ENCODE measurements around the gene PAX8.

PAX8 gene

DNA sequence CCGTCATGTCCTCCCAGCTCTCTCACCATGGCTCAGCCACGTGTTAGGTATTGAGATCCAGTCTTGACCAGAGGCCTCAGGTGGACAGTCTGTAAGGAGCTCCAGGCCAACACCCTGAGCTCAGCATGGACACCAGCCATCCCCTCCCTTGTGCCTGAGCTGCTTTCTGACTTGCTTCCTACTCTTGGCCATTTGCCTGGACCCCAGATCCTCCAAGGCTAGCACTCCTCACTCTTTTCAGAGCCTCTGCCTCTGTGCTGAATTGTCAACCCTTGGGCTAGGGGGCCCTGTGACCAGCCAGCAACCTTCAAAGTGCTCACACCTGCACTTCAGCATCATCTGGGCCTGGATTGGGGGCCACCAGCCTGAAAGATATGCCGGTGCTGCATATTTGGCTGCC lies 46.6 kb downstream of the PAX8 start:
- Histone ChIP-seq H2AK5ac (ENCODE audit: low read length) (no peak overlapping the region), H4K5ac (ENCODE audit: low read length) (no peak overlapping the region), H3K79me2 (ENCODE audit: control insufficient read depth, insufficient read depth, low read length) (no peaks in the 10 kb centered on the region), H3K27ac (ENCODE audit: low read depth, low read length) (no peak overlapping the region), H3K4me3 (ENCODE audit: low read length) (no peak overlapping the region), H3K36me3 (ENCODE audit: control insufficient read depth, insufficient read depth, low read length) (no peaks in the 10 kb centered on the region), H4K8ac (ENCODE audit: low read depth, low read length) (no peak overlapping the region), H2BK120ac (ENCODE audit: low read depth, low read length) (no peak overlapping the region), H3K79me1 (ENCODE audit: low read length) (no peaks in the 10 kb centered on the region), H3K4me2 (ENCODE audit: low read length) (no peak overlapping the region), H3K4ac (ENCODE audit: low read depth, low read length) (no peak overlapping the region), H3K56ac (ENCODE audit: low read length) (no peak overlapping the region), H2BK15ac (replicated peaks; ENCODE audit: low read depth) (no peak overlapping the region), H3K18ac (ENCODE audit: low read length) (no peak overlapping the region), H3K9ac (ENCODE audit: low read length) (no peak overlapping the region), H3K4me1 (ENCODE audit: control insufficient read depth, low read depth, low read length) (no peaks in the 10 kb centered on the region), H3K27me3 (ENCODE audit: insufficient read depth, low read length, poor library complexity) (no peaks in the 10 kb centered on the region), H2BK5ac (ENCODE audit: low read length) (no peak overlapping the region), H3K23ac (ENCODE audit: low read length) (no peak overlapping the region)
- no peak for DNase-seq
- WGBS (ENCODE audit: extremely low coverage, insufficient coverage, low lambda C conversion rate) = no CpG with 5 or more reads among the region's 3 CpGs

DNA sequence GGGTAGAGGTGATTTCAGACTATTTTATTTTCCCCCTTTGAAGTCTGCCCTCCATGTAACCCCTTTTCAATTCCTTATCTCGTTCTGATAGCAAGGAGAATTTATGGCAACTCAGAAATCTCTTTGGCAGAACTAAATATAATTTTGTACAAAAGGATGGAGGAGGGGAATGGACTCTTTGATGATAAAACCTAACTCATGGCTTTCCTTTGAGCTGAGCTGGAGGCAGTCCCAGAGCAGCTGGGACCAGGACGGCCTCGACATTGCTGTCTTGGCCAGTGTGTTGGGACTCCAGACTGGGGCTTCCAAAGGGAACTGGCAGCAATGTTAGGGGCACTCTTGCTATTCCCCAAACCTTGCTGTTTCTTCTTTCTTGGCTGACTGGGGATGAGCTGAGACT lies 47.7 kb downstream of the PAX8 start:
- no peak for DNase-seq
- no peak overlapping the region for H2AK5ac ChIP-seq (ENCODE audit: low read length)
- no peak overlapping the region for H3K4me3 ChIP-seq (ENCODE audit: low read length)
- H3K18ac ChIP-seq (ENCODE audit: low read length) = no peak overlapping the region
- H4K8ac ChIP-seq (ENCODE audit: low read depth, low read length) = no peak overlapping the region
- H3K36me3 ChIP-seq (ENCODE audit: control insufficient read depth, insufficient read depth, low read length) = no peaks in the 10 kb centered on the region
- H2BK15ac ChIP-seq (replicated peaks; ENCODE audit: low read depth) = no peak overlapping the region
- H4K5ac ChIP-seq (ENCODE audit: low read length) = no peak overlapping the region
- H3K27ac ChIP-seq (ENCODE audit: low read depth, low read length) = no peak overlapping the region
- H3K56ac ChIP-seq (ENCODE audit: low read length) = no peak overlapping the region
- no peaks in the 10 kb centered on the region for H3K27me3 ChIP-seq (ENCODE audit: insufficient read depth, low read length, poor library complexity)
- no peak overlapping the region for H3K4me2 ChIP-seq (ENCODE audit: low read length)
- H3K79me1 ChIP-seq (ENCODE audit: low read length) = no peaks in the 10 kb centered on the region
- H2BK5ac ChIP-seq (ENCODE audit: low read length) = no peak overlapping the region
- no peaks in the 10 kb centered on the region for H3K4me1 ChIP-seq (ENCODE audit: control insufficient read depth, low read depth, low read length)
- no peak overlapping the region for H3K4ac ChIP-seq (ENCODE audit: low read depth, low read length)
- H3K23ac ChIP-seq (ENCODE audit: low read length) = no peak overlapping the region
- WGBS (ENCODE audit: extremely low coverage, insufficient coverage, low lambda C conversion rate) = no CpG with 5 or more reads among the region's 3 CpGs
- H3K9ac ChIP-seq (ENCODE audit: low read length) = no peak overlapping the region
- no peak overlapping the region for H2BK120ac ChIP-seq (ENCODE audit: low read depth, low read length)
- no peaks in the 10 kb centered on the region for H3K79me2 ChIP-seq (ENCODE audit: control insufficient read depth, insufficient read depth, low read length)

DNA sequence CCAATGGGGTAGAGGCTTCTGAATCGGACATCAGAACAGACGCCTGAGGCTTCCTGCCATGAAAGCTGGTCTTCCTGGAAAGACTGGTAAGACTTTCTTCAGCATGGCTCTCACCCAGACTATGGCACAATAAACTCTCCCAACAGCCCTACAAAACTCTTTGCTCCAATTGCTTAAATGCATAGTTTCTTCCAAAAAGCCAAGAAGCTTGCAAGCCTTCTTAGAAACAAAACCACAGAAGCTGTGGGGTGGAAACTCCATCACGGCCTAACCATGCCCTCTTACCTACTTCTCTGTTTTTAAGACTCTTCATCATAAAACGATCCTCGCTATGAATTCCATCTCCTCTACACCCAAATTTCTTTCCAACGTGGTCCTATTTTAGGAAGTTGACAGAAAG lies 48.2 kb downstream of the PAX8 start:
- Histone ChIP-seq H3K27me3 (ENCODE audit: insufficient read depth, low read length, poor library complexity) (no peaks in the 10 kb centered on the region), H3K9ac (ENCODE audit: low read length) (no peak overlapping the region), H3K36me3 (ENCODE audit: control insufficient read depth, insufficient read depth, low read length) (no peaks in the 10 kb centered on the region), H2BK15ac (replicated peaks; ENCODE audit: low read depth) (no peak overlapping the region), H3K79me1 (ENCODE audit: low read length) (no peaks in the 10 kb centered on the region), H3K4me3 (ENCODE audit: low read length) (no peak overlapping the region), H2BK120ac (ENCODE audit: low read depth, low read length) (no peak overlapping the region), H3K18ac (ENCODE audit: low read length) (no peak overlapping the region), H2AK5ac (ENCODE audit: low read length) (no peak overlapping the region), H3K27ac (ENCODE audit: low read depth, low read length) (no peak overlapping the region), H3K79me2 (ENCODE audit: control insufficient read depth, insufficient read depth, low read length) (no peaks in the 10 kb centered on the region), H3K56ac (ENCODE audit: low read length) (no peak overlapping the region), H4K5ac (ENCODE audit: low read length) (no peak overlapping the region), H3K4me2 (ENCODE audit: low read length) (no peak overlapping the region), H3K4me1 (ENCODE audit: control insufficient read depth, low read depth, low read length) (no peaks in the 10 kb centered on the region), H2BK5ac (ENCODE audit: low read length) (no peak overlapping the region), H3K23ac (ENCODE audit: low read length) (no peak overlapping the region), H4K8ac (ENCODE audit: low read depth, low read length) (no peak overlapping the region), H3K4ac (ENCODE audit: low read depth, low read length) (no peak overlapping the region)
- 100% methylated on average over 2 of the region's 6 CpGs for WGBS (ENCODE audit: extremely low coverage, insufficient coverage, low lambda C conversion rate)
- DNase-seq = no peak

DNA sequence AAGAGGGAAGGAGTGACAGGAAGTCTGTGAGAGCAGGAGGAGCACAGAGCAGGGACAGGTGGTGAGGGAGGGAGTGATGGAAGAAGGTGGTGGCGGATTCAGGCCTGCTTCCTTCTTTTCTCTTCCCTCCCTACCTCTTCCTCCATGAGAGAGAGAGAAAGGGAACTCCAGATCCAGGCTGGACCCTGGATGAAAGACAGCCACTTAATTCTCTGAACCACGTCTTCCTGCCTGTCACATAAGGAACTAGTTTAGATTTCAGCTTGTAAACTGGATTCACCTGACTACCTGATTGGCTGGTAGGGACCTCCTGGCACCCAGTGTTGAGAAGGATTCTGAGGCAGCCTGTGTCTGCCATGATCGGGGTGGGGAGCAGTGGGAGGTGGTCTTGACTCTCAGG lies 48.9 kb downstream of the PAX8 start:
- H3K36me3 ChIP-seq (ENCODE audit: control insufficient read depth, insufficient read depth, low read length) = no peaks in the 10 kb centered on the region
- no peaks in the 10 kb centered on the region for H3K79me1 ChIP-seq (ENCODE audit: low read length)
- no CpG with 5 or more reads among the region's 3 CpGs for WGBS (ENCODE audit: extremely low coverage, insufficient coverage, low lambda C conversion rate)
- H4K8ac ChIP-seq (ENCODE audit: low read depth, low read length) = no peak overlapping the region
- H2AK5ac ChIP-seq (ENCODE audit: low read length) = no peak overlapping the region
- no peak for DNase-seq
- H3K27ac ChIP-seq (ENCODE audit: low read depth, low read length) = no peak overlapping the region
- no peak overlapping the region for H2BK5ac ChIP-seq (ENCODE audit: low read length)
- H2BK120ac ChIP-seq (ENCODE audit: low read depth, low read length) = no peak overlapping the region
- H3K9ac ChIP-seq (ENCODE audit: low read length) = no peak overlapping the region
- H2BK15ac ChIP-seq (replicated peaks; ENCODE audit: low read depth) = no peak overlapping the region
- H3K56ac ChIP-seq (ENCODE audit: low read length) = no peak overlapping the region
- H3K4ac ChIP-seq (ENCODE audit: low read depth, low read length) = no peak overlapping the region
- H3K23ac ChIP-seq (ENCODE audit: low read length) = no peak overlapping the region
- H3K27me3 ChIP-seq (ENCODE audit: insufficient read depth, low read length, poor library complexity) = no peaks in the 10 kb centered on the region
- no peak overlapping the region for H4K5ac ChIP-seq (ENCODE audit: low read length)
- H3K18ac ChIP-seq (ENCODE audit: low read length) = no peak overlapping the region
- no peak overlapping the region for H3K4me3 ChIP-seq (ENCODE audit: low read length)
- H3K79me2 ChIP-seq (ENCODE audit: control insufficient read depth, insufficient read depth, low read length) = no peaks in the 10 kb centered on the region
- no peak overlapping the region for H3K4me2 ChIP-seq (ENCODE audit: low read length)
- no peaks in the 10 kb centered on the region for H3K4me1 ChIP-seq (ENCODE audit: control insufficient read depth, low read depth, low read length)

DNA sequence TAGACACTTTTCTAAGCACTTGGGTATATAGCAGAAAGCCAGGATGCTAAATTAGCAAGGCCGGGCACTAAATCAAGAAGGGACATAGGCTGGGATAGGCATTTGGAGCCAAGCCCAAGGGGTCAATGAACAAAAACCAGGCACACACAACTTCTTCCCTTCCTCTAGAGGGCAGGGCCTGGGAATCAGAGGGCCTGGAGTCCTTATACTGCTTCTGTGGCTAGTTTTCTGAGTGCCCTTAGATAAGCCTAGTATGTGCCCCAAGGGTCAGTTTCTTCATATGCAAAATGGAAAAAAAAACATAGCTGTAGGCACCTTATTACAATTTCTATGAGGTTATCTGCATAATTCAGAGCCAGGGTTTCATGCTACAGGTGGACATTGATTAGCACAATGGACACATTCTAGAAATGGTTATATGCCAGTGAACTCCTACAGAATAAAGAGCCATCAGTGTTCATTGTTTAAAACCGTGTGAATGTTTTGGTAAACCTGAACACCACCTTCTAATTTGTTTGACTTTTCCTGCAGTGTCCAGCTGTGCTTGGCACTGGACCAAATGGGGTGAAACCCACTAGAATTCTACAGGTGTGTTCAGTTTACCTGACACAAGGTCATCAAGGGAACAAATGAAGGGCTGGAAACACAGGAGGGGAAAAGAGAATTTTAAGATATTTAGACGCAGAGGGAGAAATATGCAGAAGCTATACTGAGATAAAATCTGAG lies 49.6 kb downstream of the PAX8 start:
- Histone ChIP-seq H3K27ac (ENCODE audit: low read depth, low read length) (no peak overlapping the region), H3K23ac (ENCODE audit: low read length) (no peak overlapping the region), H4K5ac (ENCODE audit: low read length) (no peak overlapping the region), H2BK120ac (ENCODE audit: low read depth, low read length) (no peak overlapping the region), H2BK5ac (ENCODE audit: low read length) (no peak overlapping the region), H3K4me2 (ENCODE audit: low read length) (no peak overlapping the region), H4K8ac (ENCODE audit: low read depth, low read length) (no peak overlapping the region), H3K79me2 (ENCODE audit: control insufficient read depth, insufficient read depth, low read length) (no peaks in the 10 kb centered on the region), H3K18ac (ENCODE audit: low read length) (no peak overlapping the region), H3K27me3 (ENCODE audit: insufficient read depth, low read length, poor library complexity) (no peaks in the 10 kb centered on the region), H3K9ac (ENCODE audit: low read length) (no peak overlapping the region), H2BK15ac (replicated peaks; ENCODE audit: low read depth) (no peak overlapping the region), H3K4me1 (ENCODE audit: control insufficient read depth, low read depth, low read length) (no peaks in the 10 kb centered on the region), H3K56ac (ENCODE audit: low read length) (no peak overlapping the region), H3K4me3 (ENCODE audit: low read length) (no peak overlapping the region), H3K4ac (ENCODE audit: low read depth, low read length) (no peak overlapping the region), H3K79me1 (ENCODE audit: low read length) (no peaks in the 10 kb centered on the region), H2AK5ac (ENCODE audit: low read length) (no peak overlapping the region), H3K36me3 (ENCODE audit: control insufficient read depth, insufficient read depth, low read length) (no peaks in the 10 kb centered on the region)
- no peak for DNase-seq
- no CpG with 5 or more reads among the region's 3 CpGs for WGBS (ENCODE audit: extremely low coverage, insufficient coverage, low lambda C conversion rate)

DNA sequence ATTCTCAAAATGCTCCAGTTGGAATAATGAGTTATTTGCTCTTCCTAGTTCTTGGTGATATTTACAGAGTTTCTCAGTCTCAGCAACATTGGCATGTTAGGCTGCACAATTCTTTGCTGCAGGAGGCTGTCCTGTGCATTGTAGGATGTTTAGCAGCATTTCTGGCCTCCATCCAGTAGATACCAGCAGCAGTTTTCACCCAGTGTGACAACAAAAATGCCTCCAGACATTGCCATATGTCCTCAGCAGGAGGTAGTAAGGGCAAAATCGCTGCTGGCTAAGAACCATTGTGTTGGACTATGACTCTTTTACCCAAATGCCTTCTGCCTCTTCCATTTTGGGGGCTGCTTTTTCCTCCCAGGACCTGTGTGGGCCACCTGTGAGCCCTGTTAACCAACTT lies 50.4 kb downstream of the PAX8 start:
- H3K4ac ChIP-seq (ENCODE audit: low read depth, low read length) = no peak overlapping the region
- H3K4me2 ChIP-seq (ENCODE audit: low read length) = no peak overlapping the region
- no peak overlapping the region for H4K8ac ChIP-seq (ENCODE audit: low read depth, low read length)
- no peak overlapping the region for H2AK5ac ChIP-seq (ENCODE audit: low read length)
- H3K4me3 ChIP-seq (ENCODE audit: low read length) = no peak overlapping the region
- no peak overlapping the region for H2BK5ac ChIP-seq (ENCODE audit: low read length)
- no peak overlapping the region for H2BK120ac ChIP-seq (ENCODE audit: low read depth, low read length)
- H3K36me3 ChIP-seq (ENCODE audit: control insufficient read depth, insufficient read depth, low read length) = no peaks in the 10 kb centered on the region
- H3K9ac ChIP-seq (ENCODE audit: low read length) = no peak overlapping the region
- WGBS (ENCODE audit: extremely low coverage, insufficient coverage, low lambda C conversion rate) = no CpG with 5 or more reads among the region's 1 CpG
- H4K5ac ChIP-seq (ENCODE audit: low read length) = no peak overlapping the region
- H3K79me2 ChIP-seq (ENCODE audit: control insufficient read depth, insufficient read depth, low read length) = no peaks in the 10 kb centered on the region
- no peak for DNase-seq
- no peaks in the 10 kb centered on the region for H3K4me1 ChIP-seq (ENCODE audit: control insufficient read depth, low read depth, low read length)
- H2BK15ac ChIP-seq (replicated peaks; ENCODE audit: low read depth) = no peak overlapping the region
- no peaks in the 10 kb centered on the region for H3K27me3 ChIP-seq (ENCODE audit: insufficient read depth, low read length, poor library complexity)
- H3K56ac ChIP-seq (ENCODE audit: low read length) = no peak overlapping the region
- no peak overlapping the region for H3K27ac ChIP-seq (ENCODE audit: low read depth, low read length)
- H3K23ac ChIP-seq (ENCODE audit: low read length) = no peak overlapping the region
- H3K18ac ChIP-seq (ENCODE audit: low read length) = no peak overlapping the region
- no peaks in the 10 kb centered on the region for H3K79me1 ChIP-seq (ENCODE audit: low read length)

Data from mesendoderm (in vitro differentiated cells).